CD4-positive, alpha-beta T cell treated with Interleukin-15 for 4 hours (primary cell): Measurements from ENCODE around the gene VCAN.
"Not testable (repeated sequence)": the region's sequence is repeated elsewhere in the genome, so short reads cannot be mapped to it uniquely, and the experiment has no call there.

Experiments used
- DNase-seq: peaks from one replicate; pipeline ENCODE4 v3.0.0-alpha.2; 2020; ENCODE audit warnings: low spot score

The VCAN gene

DNA sequence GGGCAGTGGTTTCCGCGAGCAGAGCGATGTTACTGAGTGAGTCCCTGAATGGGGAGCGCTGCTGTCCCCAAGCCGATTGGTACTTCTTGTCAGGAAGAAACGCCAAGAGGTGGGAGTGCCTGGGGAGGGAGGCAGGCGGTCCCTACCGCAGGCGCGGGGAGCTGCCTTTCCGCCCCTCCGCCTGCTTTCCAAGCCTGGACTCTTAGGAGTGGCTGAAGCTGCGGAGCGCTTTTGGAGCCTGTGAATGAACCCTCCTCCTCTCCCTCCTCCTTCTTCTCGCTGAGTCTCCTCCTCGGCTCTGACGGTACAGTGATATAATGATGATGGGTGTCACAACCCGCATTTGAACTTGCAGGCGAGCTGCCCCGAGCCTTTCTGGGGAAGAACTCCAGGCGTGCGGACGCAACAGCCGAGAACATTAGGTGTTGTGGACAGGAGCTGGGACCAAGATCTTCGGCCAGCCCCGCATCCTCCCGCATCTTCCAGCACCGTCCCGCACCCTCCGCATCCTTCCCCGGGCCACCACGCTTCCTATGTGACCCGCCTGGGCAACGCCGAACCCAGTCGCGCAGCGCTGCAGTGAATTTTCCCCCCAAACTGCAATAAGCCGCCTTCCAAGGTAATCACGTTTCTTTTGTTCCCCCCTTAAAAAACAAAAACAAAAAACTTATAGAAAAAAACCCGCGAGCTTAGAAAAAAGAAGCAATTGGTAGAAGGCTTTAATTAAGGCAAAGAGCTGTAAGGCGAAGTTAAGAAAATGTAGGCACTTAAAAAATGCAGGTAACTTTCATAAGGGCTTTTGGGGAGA, at the start of gene VCAN:
VCAN (plus strand) TSS at position 340 of the 808 bp plus-strand sequence. CDS start 11,775 bp downstream, outside the sequence.
- no peak for DNase-seq

DNA sequence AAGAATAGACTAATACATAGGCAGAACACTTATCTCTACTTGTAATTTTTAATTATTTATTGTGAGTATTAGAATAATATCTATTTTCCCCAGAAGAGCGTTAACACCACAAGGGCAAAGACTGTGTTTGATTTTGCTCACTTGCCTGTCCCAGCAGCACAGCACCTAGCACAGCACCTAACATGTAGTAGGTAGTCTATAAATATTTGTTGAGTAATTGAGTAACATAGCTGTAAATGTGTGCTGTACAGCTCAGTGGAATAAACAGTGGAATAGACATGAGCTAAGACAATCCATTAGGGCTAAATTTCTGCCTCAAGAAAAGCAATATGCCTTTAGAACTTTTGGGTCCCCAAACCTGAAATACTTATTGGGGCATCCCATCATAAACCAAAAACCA, 49.3 kb upstream of the VCAN start:
- no peak for DNase-seq

DNA sequence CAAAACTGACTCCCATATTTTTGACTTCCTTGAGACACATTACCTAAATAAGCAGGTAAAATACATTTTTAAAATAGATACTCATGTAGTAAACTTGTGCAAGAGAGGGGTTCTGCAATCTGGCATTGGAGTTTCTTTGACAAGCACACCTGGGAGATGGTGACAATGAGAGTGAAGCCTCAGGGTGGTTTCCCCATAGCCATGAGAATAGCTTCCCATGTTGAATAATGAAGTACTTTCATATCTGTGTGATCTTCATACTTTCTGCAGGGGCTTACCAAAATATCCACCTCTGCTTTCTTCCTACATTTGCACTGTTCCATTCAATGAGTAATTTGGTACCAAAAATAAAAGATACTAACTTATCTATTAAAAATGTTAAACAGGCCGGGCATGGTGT, 44.7 kb upstream of the VCAN start:
- DNase-seq: no peak

- no peak for DNase-seq
Measured at GRCh38 chr5:83428126-83428525, 43.4 kb upstream of the VCAN start.

GRCh38 chr5:83428890-83429289, 42.7 kb upstream of the VCAN start:
- no peak for DNase-seq

GRCh38 chr5:83430130-83431010, 41.2 kb upstream of the VCAN start:
- DNase-seq: peak; percentile 53

DNA sequence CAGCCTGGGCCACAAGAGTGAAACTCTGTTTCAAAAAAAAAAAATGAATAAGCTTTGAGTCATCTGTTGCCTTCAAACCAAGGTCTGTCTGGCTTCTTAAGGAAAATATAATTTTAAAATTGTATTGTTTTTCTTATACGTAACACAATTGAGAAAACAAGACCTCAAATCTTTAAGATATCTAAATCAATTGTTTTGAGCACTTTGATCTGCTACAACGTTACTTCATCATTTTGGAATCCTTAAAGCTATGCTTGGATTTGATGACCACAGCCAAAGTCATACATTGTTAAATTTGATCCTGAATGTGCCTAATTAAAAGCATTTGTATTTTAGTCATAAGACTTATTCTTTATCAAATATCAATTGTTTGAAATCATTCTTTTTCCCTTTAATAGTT, 37.7 kb upstream of the VCAN start:
- no peak for DNase-seq

- no peak for DNase-seq
Measured at GRCh38 chr5:83434946-83435345, 36.6 kb upstream of the VCAN start.

- DNase-seq: no peak
Measured at GRCh38 chr5:83436276-83436675, 35.3 kb upstream of the VCAN start.

DNA sequence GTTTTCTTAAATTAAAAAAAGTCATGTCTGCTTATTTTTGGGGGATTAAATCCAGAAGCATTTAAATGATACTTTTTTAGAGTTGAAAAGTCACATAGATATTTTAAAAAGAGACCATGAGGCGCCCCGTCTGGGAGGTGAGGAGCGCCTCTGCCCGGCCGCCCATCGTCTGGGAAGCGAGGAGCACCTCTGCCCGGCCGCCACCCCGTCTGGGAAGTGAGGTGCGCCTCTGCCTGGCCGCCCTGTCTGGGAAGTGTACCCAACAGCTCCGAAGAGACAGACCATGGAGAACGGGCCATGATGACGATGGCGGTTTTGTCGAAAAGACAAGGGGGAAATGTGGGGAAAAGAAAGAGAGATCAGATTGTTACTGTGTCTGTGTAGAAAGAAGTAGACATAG, 33.8 kb upstream of the VCAN start:
- DNase-seq: not testable (repeated sequence)

GRCh38 chr5:83440826-83441225, 30.7 kb upstream of the VCAN start:
- DNase-seq: no peak

GRCh38 chr5:83441747-83442146, 29.8 kb upstream of the VCAN start:
- no peak for DNase-seq

DNA sequence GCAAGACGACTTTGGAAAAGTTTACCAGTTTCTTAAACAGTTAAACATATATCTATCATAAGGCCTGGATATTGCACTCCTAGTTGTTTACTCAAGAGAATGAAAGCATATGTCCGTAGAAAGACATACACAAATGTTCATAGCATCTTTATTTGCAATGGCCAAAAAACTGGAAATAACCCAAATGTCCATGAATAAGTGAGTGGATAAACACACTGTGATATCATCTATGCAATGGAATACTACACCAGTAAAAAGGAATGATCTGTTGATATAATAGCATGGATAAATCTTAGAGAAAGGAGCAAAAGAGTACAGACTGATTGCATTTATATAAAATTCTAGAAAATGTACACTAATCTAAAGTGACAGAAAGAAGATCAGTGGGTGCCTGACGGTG, 28.0 kb upstream of the VCAN start:
- no peak for DNase-seq

DNA sequence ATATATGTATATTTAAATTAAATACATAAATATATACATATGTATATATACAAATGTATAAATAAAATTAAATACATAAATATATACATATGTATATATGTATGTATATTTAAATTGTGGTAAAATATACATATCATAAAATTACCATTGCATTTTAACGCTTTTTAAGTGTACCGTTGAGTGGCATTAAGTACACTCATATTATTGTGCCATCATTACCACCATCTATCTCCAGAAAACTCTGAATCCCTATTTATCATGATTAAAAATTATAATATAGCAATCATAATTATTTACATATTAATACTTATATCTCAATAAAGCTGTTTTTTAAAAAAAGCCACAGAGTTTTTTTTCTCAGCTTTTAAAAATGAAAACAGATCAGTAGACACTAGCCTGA, 27.1 kb upstream of the VCAN start:
- no peak for DNase-seq

DNA sequence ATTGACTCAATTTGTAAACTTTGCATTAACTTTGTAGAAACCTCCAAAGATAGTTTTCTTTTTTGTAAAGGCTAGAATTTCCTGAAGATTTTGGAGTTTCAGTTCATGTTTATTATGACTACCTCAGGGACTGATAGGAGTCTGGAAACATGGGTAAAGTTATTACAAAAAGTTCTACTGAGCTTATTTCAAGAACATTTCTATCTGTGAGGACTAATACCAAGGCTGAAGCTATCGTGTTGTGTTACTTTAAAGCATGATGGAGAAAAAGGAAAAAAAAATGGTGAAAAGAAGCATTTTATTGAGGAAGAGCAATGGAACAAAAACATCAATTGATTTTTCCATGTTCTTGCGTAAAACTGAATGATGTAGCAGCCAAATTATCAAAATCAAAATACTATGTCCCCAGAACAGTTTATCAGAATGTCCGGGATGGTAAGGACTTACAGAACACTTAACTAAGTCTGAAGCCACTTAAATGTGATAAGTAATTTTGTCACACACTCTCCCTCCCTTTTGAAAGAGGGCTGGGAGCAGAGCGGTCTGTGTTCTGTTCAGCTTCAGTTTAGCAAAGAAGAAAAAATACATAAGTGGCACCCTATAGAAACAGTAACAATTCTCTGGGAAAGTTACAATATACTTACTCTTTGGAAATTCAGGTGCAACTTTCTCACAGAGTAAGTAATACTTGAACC, 25.1 kb upstream of the VCAN start:
- no peak for DNase-seq

DNA sequence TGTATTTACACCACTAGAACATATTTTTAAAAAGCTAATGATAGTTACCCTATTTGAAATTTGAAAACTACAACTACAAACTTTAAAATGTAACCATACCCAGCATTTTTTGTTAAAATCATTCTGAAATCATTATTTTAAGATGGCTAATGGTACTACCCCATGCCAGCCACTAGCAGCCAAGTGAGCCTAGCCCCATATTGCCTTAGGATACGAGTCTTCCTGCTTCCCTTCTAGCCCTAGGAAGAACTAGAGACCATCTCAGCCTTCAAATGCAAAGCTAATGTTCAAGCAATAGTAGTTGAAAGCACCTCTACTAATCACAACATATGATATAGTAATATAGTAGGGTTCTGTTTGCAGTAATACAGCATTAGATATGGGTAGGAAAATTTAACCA, 24.0 kb upstream of the VCAN start:
- DNase-seq: no peak

GRCh38 chr5:83450183-83450966, 21.2 kb upstream of the VCAN start:
- DNase-seq: no peak

DNA sequence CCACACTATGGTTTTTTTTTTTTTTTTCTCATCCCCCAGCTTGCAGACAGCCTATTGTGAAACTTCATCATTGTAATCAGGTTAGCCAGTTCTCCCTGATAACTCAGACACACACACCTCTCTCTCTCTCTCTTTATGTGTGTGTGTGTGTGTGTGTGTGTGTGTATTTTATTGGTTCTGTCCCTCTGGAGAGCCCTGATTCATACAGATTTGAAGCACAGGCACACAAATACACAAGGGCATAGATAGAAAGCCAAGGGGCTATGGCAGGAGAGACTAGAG, 20.6 kb upstream of the VCAN start:
- no peak for DNase-seq

- no peak for DNase-seq
Measured at GRCh38 chr5:83451955-83452354, 19.6 kb upstream of the VCAN start.

DNA sequence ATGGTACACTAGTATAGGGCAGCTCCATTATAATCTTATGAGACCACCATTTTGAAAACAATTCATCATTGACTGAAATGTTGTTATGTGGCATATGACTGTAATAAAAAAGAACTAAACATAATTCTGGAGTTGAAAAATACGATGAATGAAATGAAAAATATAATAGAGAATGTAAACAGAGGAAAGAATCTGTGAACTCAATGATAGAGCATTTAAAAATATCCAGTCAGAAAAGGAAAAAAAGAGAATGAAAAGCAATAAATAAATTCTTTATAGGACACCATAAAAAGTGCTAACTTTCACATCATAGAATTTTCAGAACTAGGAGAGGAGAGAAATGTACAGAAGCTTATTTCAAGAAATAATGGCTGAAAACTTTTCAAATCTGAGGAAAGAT, 17.6 kb upstream of the VCAN start:
- DNase-seq: no peak

GRCh38 chr5:83464261-83464660, 7.3 kb upstream of the VCAN start:
- no peak for DNase-seq

- DNase-seq: no peak
Measured at GRCh38 chr5:83467371-83468035, 4.0 kb upstream of the VCAN start.
